NCI-H446 treated with DMSO at 0.1 percent for 48 hours (cell line): ENCODE results near the gene SYK.

ENCODE experiments used
- DNase-seq: peaks from one replicate; lab custom pipeline; 2025; lab: John Stamatoyannopoulos, UW

Gene SYK

GRCh38 chr9:90825586-90825985, 24.0 kb downstream of the SYK start:
- no peak for DNase-seq

DNA sequence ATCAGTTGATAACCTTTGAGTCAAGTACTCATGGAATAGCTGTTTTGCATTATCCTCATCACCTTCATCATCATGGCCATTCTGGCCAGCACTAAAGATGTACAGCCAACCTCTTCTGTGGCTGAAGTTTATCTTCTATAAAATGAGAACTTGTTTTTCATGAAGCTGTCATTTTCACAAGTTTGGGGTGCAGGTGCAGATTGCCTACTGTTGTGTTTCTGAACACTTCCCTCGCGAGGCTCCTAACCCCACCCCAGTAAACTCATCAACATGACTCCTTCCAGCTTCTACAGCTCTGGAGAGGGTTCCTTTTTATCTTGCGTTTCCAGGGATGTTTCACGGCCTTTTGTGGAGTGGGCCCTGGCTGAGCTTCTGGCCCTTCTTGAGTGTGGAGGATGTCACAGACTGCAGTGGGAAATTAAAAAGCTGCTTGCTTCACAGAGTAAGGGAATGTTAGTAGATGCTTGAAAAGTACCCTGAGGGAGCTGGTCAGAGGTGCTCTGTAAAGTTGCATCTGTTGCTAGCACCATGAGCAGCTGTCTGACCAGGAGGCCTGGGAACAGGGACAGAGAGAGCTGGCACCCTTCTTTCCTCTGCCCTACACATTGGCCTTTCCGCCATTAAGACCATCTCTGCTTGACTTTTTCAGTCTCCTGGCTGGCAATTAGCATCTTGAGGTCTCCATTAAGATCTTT, 24.9 kb downstream of the SYK start:
- DNase-seq = no peak

GRCh38 chr9:90827181-90827871, 25.7 kb downstream of the SYK start:
- DNase-seq = no peak

GRCh38 chr9:90830051-90830450, 28.4 kb downstream of the SYK start:
- DNase-seq = no peak

GRCh38 chr9:90830977-90831376, 29.4 kb downstream of the SYK start:
- no peak for DNase-seq

DNA sequence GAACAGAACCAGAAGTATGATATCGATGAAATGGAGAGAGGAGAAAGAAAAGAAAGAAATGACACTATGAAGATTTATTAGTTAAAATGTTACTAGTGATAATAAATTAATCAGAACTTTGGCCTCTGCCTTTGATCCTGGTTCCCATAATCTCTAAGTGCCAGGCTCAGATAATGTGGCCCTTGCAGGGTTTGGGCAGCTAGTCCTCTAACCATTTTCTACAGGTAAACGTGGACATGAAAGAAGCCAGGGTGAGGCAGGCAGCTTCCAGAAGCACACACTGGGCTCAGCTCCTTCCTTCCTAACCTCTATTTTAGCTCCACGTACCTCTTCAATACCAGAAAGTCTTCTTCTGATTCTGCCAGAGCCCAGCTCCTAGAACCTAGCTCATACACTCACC, 30.6 kb downstream of the SYK start:
- DNase-seq = no peak

- peak; percentile 76 for DNase-seq
These were observed 33.4 kb downstream of the SYK start for GRCh38 chr9:90834828-90835595.

GRCh38 chr9:90836411-90837080, 34.9 kb downstream of the SYK start:
- no peak for DNase-seq

- DNase-seq = no peak
These were observed 36.5 kb downstream of the SYK start for GRCh38 chr9:90838098-90838497.

GRCh38 chr9:90838581-90839154, 37.0 kb downstream of the SYK start:
- DNase-seq = no peak

DNA sequence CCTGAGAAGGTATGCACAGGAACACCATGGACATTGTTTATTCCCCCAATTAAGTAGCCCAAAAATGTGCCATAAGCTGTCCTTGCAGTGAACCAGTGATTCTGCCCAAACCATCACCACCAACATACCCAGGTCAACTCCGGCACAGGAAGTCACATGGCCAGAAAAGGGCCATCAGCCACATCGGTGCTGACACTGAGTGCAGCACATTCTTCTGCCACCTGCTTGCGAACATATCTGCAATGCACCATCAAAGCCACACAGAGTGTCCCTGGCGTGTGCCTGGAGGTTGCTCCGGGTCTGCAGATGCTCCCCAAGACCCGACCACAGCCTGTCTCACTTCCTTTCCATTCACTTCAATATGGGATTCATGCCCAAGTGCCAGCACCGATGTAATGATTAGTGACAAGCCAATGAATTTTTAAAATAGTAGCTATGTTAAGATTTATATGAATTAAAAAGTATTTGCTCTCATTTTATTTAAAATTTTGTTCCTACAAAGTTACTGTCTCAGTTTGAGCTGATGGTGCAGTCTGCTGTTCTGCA, 37.6 kb downstream of the SYK start:
- no peak for DNase-seq

- DNase-seq = no peak
These were observed 39.1 kb downstream of the SYK start for GRCh38 chr9:90840696-90841095.

DNA sequence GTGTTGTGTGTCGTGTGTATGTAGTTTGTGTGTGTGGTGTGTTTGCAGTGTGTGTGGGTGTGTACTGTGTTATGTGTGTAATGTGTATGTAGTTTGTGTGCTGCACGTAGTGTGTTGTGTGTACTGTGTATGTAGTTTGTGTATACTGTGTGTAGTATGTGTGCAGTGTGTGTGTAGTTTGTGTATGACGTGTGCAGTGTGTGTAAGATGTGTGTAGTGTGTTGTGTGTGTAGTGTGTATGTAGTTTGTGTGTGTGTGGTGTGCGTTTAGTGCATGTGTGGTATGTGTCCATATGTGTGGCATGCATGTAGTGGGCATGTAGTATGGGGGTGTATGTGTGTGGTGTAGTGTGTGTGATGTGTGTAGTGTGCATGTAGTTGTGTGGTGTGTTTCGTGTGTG, 39.6 kb downstream of the SYK start:
- DNase-seq = no peak

- no peak for DNase-seq
These were observed 40.0 kb downstream of the SYK start for GRCh38 chr9:90841615-90842014.

- no peak for DNase-seq
These were observed 40.7 kb downstream of the SYK start for GRCh38 chr9:90842176-90842777.

- no peak for DNase-seq
These were observed 41.4 kb downstream of the SYK start for GRCh38 chr9:90842996-90843395.

DNA sequence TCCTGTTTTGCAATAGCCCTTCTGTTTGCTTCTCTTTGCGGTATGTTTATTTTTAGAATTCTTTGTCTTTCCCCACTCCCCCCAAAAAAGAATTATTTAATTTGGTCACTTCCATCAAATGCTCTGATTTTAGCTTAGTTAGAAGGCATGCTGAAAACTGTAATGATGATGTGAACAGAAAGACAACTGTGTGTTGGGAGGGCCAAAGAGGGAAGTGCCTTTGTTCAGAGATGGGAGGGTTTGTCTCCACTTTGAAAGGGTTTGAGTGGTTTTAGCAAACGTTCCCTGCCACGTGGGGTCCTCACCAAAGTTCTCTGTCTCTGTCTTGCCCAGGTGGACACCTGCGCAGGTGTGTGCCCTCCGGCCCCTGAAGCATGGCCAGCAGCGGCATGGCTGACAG, 41.9 kb downstream of the SYK start:
- DNase-seq = no peak

GRCh38 chr9:90844326-90844725, 42.7 kb downstream of the SYK start:
- DNase-seq = no peak

DNA sequence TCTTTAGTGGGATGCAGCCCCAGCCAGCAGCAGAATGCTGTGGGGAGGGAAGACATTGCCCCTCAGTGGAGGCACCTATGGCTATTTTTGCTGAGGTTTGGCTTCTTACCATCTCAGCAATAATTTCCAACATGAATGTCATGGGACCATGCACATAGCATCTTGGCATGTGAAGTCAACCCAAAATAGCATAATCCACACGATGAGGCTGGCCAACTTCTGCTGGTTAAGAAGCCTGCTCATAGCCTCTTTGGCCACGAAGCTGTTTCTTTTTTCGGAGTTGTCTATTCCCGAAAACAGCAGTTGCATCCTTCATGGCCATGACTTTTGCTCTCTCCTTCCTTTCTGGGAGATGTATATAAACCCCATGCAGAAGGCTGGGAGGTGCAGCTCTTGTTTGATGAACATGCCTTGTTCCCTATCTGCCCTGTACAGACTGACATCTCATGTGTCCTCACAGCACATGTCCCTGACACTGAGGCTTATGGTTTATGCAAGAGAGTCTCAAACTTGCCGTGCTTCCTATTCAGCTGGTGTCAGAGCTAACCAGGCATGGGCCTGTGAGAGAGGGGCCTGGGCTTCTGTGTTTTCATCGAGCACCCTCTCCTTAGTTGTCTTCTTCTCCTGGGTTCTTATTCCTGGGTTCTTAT, 45.3 kb downstream of the SYK start:
- DNase-seq = no peak

DNA sequence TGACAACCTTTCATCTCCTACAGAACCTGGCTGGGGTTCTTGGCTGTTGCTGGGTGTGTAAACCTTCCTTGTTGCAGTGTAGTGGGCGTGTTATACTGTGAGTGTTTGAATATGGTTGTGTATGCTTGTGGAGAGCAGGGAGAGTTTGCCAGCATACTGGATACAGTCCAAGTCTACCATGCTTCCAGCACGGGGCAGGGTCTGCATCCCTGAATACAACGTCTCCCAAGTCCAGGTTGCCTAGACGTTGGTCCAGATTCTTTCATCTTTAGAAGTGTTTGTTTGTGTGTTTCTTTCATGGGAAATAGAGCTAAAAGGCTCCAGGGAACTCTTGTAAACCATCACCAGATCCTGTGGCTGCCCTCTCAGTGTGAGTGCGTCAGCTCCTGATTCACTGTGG, 46.4 kb downstream of the SYK start:
- DNase-seq = no peak

GRCh38 chr9:90848866-90849265, 47.2 kb downstream of the SYK start:
- DNase-seq = no peak
